Measurements from ENCODE around the gene NBAS.

NBAS gene

GRCh38 chr2:15166878-15167277 is 394.3 kb downstream of the NBAS start:
- DNase-seq (ENCODE audit: low read depth), result no peak

DNA sequence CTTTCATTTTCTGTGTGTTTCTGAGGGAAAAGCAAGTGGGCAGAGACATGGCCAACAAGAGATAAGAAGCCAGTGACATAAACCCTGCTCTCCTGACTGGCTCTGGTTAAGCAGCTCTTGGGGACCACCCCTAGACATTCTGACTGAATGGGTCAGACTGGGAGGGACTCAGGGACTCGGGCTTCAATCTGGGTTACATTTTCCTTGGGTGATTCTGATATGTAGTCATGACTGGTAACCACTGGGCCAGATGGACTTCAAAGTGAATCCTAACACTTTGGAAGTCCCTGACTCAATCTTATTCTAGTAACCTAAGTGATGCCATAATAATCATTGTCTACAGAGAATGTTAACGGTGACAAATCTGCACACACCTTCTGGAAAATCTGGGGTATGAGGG is 397.8 kb downstream of the NBAS start:
- no peak for DNase-seq (ENCODE audit: low read depth)

- no peak for DNase-seq (ENCODE audit: low read depth)
Measured at GRCh38 chr2:15162620-15163019, 398.5 kb downstream of the NBAS start.

DNA sequence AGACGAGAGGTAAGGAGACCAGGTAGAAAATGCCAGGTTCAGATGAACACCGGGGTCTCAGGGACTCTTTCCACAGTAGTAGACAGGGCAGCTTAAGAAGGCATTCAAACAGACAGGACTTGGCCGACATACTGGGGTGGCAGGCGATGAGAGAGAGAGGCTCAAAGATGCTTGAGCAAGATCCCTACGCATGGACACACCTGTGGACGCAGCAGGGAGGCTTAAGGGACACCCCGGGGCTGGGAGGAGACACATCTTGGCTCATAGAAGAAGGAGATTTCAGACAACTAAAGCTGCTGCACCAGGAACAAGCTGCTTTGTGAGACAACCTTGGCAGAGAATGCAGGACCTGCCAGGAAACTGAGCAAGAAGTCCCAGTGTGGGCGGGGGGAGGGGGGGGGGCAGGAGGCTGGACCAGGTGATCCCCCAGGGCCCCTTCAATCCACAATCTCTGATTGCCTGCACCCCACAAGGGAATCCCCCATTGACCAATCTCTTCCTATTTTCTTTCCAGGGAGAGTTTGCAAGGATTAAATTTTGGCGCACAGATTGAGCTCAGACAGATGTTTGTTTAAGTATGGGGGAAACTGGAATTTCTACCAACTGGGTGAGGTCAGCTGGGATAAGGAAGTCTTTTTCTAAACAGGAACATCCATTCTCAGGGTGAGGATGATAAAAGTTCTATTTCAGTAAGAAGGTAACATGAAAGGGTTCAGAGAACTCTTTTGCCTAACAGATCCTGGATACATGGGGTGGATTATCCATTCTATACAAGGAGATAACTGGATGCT is 400.7 kb downstream of the NBAS start:
- DNase-seq (ENCODE audit: low read depth), result no peak

DNA sequence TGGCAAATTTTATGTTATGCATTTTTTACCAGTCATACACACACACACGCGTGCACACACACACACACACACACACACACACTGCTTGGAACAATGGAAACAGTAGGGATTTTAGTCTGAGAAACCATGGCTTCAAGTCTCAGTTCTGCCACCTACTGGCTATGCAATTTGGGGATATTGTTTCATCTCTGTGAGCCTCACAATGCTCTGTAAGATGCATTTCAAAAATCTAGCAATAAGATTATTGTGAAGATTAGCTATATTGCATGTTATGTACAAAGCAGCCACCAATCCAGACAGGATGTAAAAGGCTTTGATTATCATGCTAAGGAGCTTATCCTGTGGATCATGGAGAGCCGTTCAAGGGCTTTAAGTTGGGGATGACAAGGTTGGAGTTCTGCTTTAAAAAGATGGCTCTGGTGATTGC is 401.4 kb downstream of the NBAS start:
- peak; percentile 30 for DNase-seq (ENCODE audit: low read depth)

DNA sequence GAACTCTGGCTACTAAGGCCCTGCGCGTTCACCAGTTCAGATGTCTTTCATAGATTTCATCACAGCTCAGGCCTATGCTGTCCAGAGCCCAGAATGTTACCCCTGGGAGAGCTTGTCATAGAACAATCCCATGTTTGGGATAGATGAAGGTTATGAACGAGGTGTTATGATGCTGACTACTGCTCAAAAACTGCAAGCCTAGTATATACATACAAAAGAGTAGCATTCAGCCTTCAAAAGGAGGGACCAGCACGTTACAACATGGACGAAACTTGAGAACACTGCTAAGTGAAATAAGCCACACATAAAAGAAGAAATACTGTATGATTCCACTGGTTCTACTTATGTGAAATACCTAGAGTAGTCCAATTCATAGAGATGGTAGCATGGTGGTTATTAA is 401.9 kb downstream of the NBAS start:
- DNase-seq (ENCODE audit: low read depth), result no peak

DNA sequence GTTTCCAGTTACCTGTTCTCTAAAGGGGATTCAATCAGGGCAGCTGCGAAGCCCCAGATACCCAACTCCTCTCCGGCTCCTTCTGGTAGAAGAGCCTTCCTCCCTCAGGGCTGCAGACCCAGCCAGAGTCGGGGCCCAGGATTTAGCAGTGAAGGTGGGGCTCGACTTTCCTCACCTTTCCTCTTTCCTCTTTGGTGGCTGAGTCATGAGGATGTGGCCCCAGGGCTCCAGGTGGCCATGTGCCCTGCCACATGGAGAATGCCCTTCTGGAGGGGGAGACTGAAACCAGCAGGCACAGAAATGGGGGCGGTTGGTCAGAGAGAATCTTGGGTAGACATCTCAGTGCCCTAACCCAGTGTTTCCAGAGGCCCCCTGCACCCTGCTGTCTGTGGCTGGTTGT is 402.6 kb downstream of the NBAS start:
- no peak for DNase-seq (ENCODE audit: low read depth)

- DNase-seq (ENCODE audit: low read depth), result no peak
Measured at GRCh38 chr2:15158100-15158499, 403.0 kb downstream of the NBAS start.

DNA sequence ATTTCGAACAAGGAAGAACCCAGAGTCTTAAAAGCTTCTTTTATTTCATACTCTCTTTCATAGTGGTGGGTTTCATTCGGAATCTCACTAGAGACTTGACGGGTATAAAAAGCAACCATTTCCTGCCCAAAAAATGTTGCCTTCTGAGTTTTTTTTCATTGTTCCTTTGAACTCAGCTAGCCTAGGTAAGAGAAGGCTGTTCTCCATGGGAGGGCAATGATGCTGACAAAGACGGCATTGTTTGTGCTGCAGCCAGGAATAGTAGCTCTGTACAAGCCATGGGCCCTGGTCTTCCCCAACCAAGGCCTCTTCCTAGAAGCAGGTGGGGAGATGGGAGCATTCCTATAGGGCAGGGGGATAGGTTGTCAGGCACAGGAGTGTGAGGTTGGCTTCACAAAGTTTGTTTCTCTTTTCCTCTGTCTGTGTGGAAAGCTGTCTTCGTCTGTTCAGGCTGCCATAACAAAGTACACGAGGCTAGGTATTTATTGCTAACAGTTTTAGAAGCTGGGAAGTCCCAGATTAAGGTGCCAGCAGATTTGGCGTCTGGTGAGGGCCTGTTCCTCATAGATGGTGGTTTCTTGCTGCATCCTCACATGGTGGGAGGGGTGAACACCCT is 405.1 kb downstream of the NBAS start:
- DNase-seq (ENCODE audit: low read depth), result no peak

GRCh38 chr2:15154297-15154696 is 406.8 kb downstream of the NBAS start:
- peak; percentile 36 for DNase-seq (ENCODE audit: low read depth)

DNA sequence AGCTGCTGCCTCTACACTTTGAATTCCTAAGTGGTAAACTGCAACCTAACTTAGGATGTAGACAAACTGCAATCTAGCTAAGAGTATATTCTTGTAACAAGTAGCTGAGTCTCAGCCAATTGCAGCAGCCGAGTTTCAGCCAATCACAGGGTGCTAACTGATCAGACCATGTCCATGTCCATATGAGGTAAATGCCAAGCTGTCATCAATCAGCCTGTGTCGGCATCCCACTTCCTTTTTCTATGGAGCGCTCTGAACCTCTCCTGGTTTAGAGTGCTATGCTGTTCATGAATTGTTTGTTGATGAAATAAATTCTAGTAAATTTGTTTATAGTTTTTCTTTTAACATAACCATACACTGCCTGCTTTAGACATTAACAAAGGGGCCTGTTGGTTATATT is 408.8 kb downstream of the NBAS start:
- no peak for DNase-seq (ENCODE audit: low read depth)

DNA sequence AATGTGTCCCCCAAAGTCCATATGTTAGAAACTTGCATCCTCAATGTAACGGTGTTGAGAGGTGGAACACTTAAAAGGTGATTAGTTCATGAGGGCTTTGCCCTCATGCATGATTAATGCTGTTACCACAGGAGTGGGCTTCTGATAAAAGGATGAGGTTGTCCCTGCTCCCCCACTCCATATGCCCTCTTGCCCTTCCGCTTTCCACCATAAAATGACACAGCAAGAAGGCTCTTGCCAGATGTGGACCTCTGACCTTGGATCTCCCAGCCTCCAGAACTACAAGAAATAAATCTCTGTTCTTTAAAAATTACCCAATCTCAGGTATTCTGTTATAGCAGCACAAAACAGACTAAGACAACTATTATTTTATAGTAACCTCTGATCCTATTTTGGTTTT is 412.1 kb downstream of the NBAS start:
- DNase-seq (ENCODE audit: low read depth), result no peak

- no peak for DNase-seq (ENCODE audit: low read depth)
Measured at GRCh38 chr2:15147591-15147990, 413.5 kb downstream of the NBAS start.

DNA sequence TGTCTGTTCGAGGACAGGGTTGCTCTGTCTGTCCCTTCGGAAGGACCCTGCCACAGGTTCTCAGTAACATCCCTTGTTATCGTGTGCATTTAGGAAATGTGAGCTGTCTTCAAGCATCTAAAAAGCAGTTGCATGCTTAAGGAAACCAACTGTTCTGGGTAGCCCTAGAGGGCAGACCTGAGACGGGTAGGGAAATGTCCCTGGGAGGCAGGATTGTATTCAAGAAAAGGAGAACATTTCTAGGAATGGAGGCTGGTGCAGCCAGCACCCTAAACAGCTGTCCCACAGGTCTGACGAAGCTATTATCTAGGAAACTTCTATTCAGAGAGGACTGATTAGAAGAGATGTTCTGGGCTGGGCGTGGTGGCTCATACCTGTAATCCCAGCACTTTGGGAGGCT is 414.2 kb downstream of the NBAS start:
- no peak for DNase-seq (ENCODE audit: low read depth)

DNA sequence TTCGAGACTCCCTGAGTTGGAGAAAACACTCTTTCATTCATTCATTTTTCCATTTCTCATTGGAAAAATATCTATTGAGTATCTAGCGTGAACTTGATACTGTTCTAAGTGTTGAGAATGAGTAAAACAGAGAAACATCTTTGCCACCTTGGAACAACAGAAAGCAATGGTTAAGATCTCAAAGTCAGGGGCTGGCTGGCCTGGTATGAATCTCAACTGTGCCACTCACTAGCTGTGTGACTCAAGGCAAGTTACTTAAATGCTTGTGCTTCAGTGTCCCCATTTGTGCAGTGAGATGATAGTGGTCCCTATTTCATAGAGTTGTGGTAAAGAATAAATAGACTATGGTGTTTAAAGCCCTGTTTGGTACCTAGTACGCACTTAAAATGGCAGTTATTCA is 415.2 kb downstream of the NBAS start:
- DNase-seq (ENCODE audit: low read depth), result no peak

DNA sequence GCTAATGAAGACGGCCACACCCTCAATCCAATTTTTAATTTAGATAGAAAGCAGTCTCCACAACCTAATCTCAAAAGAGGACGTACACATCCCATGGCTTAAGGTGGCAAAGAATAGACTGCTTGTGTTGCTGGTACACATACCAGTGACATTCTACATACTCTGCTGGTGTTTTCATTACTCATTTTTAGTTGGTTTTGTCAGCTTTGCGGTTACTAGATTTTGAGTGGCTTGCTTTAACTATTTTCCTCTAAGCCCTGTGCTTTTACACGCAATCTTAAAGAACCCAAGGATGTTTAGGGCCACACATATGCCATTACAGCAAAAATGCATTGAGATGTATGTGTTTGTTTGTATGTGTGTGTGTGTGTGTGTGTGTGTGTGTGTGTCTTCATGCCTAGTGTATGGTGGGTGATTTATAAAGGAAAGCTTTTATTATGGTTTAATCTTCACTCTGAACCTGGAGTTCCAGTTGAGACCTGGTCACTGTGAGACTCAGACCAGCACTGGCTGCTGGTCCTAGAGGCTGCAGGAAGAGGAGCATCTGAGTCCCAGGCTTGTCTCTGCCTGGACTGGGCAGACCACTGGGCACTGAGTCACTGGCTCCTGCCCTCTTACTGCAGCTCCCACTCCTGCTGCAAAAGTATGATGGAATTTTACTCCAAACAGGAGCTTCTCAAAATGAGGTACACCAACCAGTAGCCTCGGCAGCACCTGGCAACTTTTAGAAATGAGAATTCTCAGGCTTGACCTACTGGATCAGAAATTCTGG is 415.9 kb downstream of the NBAS start:
- no peak for DNase-seq (ENCODE audit: low read depth)

DNA sequence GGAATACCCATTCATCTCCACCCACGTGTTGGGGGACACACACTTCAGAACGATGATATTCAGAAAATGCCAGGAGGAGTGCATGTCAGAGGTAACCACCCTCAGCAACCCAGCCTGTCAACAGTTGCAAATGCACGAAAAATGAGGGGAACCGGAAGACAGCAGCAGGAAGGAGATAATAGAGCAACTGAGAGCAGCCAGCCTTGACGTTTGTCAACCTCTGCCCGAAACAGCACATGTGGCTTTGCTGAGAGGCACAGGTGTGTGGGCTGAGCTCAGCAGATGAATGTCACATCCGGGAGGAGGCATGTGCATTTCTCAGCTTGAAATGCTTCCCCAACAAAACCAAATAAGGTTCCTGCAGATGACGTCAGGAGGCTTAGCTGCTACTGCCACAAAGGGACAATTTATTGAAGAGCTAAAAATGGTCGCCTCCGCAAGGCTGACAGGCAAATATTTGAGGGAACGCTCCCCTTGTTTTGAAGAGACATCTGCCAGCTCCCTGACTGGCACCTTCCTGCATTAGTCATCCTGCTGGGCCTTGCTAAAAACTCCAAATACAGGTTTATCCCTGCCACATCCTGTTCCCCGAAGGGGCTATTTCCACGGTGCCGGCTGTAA is 419.0 kb downstream of the NBAS start:
- DNase-seq (ENCODE audit: low read depth), result no peak

GRCh38 chr2:15141211-15141610 is 419.9 kb downstream of the NBAS start:
- no peak for DNase-seq (ENCODE audit: low read depth)

- DNase-seq (ENCODE audit: low read depth), result no peak
Measured at GRCh38 chr2:15136639-15137038, 424.5 kb downstream of the NBAS start.

GRCh38 chr2:15134957-15135356 is 426.2 kb downstream of the NBAS start:
- no peak for DNase-seq (ENCODE audit: low read depth)

DNA sequence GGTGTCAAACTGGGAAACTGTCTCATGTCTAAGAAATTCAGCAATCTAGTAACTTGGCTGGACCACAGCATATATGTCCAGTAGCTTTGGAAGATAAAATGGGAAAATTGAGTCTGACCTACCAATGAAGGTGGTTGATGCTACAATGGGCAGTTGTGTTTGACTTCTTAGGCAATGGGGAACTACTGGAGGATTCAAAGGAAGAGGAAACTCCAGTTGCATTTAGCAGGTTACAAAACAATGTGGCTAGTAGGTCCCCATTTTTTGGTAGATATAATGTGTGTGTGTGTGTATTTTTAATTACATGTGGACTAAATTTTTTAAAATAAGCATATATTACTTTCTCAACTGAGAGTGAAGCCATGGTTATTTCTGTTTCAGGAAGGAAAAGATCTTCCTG is 427.7 kb downstream of the NBAS start:
- DNase-seq (ENCODE audit: low read depth), result no peak

GRCh38 chr2:15128846-15129245 is 432.3 kb downstream of the NBAS start:
- DNase-seq (ENCODE audit: low read depth), result no peak

GRCh38 chr2:15127876-15128275 is 433.3 kb downstream of the NBAS start:
- DNase-seq (ENCODE audit: low read depth), result no peak
